VCaP (cell line): ENCODE data around the gene INSYN2B.

Experiments
- H3K27ac ChIP-seq: fragments of 450-650 bp; 2 replicates; pipeline ENCODE4 v1.5.1; 2017
- CTCF ChIP-seq: fragments of 450-650 bp; conservative IDR thresholded peaks from 2 replicates; pipeline ENCODE4 v1.5.1; 2017; ENCODE audit warnings: mild to moderate bottlenecking, moderate library complexity

The INSYN2B gene

DNA sequence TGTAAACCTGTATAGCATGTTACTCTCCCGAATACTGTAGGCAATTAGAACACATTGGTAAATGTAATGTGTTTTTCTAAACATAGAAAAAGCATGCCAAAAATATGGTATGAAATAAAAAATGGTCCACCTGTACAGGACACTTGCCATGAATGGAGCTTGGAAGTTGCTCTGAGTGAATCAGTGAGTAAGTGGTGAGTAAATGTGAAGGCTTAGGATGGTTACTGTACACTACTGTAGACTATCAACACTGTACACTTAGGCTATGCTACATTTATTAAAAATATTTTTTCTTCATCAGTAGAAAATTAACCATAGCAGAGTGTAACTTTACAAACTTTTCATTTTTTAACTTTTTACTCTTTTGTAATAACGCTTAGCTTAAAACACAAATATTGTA, 41.9 kb downstream of the INSYN2B start:
- TF ChIP-seq CTCF: no peak
- H3K27ac ChIP-seq: peak overlapping the region; percentile 28; the same call in 1 of the 2 replicates

DNA sequence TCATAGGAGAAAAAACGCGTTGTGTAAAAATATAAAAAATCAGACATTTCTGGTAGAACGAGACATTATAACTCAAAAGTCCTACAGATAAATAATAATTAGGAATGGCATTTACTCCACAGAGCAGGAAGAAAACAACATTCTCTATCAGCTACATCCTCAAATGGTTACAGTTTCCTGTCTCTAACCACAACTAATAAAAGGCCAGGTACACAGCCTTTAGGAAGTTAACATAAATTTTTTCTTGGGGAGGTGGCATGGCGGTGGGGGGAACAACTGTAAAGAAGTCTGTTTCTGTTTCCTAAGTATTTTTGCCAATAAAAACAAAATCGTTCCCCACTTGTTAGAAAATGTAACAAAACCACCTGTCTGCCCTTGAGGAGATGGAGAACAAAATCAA, 44.5 kb downstream of the INSYN2B start:
- peak overlapping the region; percentile 99 for H3K27ac ChIP-seq
- TF ChIP-seq CTCF: no peak

DNA sequence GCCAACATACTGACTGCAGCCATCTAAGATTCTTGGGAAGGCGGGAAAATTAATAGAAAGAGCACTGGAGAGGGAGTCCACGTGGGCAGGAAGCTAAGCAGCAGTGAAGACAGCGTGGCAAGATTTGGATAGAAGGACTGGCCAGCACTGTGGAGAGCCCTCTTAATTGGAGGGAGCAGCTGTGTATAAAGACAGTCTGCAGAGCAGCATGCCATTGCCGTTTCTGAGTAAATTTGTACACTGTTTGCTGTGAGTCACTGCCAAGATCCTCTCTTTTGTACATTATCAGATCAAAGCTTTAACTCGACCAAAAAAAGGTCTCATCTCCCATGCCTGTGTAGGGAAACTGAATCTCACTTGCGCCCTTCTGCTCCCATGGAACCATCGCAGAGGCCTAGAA, 45.3 kb downstream of the INSYN2B start:
- H3K27ac ChIP-seq: peak overlapping the region; percentile 99
- no peak for TF ChIP-seq CTCF

DNA sequence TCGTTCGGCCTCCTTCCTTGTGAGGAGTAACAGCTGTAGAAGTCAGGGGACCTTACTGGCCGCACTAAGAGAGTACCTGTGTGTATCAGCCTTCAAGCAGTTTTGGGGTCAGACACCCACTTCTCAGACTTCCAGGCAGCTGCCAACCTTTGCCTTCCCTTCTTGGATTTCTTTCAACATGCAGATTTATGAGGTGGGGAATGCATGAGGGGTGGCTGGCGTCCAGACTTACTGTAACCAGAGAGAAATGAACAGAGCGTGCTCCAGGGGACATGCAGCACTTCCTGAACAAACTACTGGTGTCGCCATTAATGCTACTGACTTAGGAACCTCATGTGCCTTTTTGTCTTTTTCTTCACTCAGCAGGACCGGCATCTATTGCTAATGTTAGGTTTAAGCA, 46.7 kb downstream of the INSYN2B start:
- H3K27ac ChIP-seq: peak overlapping the region; percentile 99
- no peak for TF ChIP-seq CTCF

GRCh38 chr5:169933127-169933526, 47.2 kb downstream of the INSYN2B start:
- no peak for TF ChIP-seq CTCF
- H3K27ac ChIP-seq: peak overlapping the region; percentile 99

- no peak for TF ChIP-seq CTCF
- H3K27ac ChIP-seq: peak overlapping the region; percentile 60
These were observed 56.3 kb downstream of the INSYN2B start for GRCh38 chr5:169923988-169924387.

- H3K27ac ChIP-seq: peak overlapping the region; percentile 60
- TF ChIP-seq CTCF: no peak
These were observed 57.8 kb downstream of the INSYN2B start for GRCh38 chr5:169922474-169922873.

DNA sequence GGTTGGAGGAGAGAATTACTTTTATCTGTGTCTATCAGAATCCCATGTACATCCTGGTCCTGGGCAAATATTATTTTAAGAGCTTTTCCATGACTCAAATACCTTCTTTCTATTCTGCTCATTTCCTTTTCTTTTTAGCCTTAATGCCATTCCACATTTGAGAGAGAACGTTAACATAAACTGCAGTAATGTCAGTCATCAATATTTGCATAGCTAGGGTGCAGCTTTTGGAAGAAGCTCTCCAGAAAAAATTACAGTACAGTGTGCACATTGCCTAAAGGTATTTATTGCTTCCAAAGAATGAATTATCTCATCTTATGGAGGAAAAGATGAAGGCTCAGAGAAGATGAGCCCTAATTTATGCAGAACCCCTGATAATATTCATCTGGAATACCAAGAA, 58.3 kb downstream of the INSYN2B start:
- no peak for TF ChIP-seq CTCF
- peak overlapping the region; percentile 60 for H3K27ac ChIP-seq
